ENCODE data around the gene EXD3. TPM values are rescaled to one million over a fixed set of nuclear protein-coding genes. Genes with fewer than 3 reads are reported as not detected.

EXD3 gene
- polyA plus RNA-seq, 1 experiment, result 4.0 TPM

GRCh38 chr9:137391411-137391754, 31.6 kb downstream of the EXD3 start:
- Histone ChIP-seq H3K4me3 (ENCODE audit: low read depth, low read length) (no peak overlapping the region), H3K9me3 (ENCODE audit: control insufficient read depth, insufficient read depth, low read length) (no peaks in the 10 kb centered on the region; the same call in 1 of the 2 replicates), H3K27ac (ENCODE audit: low read depth, low read length) (no peak overlapping the region), H3K27me3 (ENCODE audit: control insufficient read depth, insufficient read depth, low read length) (peaks cover 2% of the 10 kb centered on the region)
- POLR2A ChIA-PET, result no interaction called here
- no peak for DNase-seq (ENCODE audit: low read depth, low spot score)
- CTCF ChIA-PET, result no interaction called here
- TF ChIP-seq, protein P1, sequence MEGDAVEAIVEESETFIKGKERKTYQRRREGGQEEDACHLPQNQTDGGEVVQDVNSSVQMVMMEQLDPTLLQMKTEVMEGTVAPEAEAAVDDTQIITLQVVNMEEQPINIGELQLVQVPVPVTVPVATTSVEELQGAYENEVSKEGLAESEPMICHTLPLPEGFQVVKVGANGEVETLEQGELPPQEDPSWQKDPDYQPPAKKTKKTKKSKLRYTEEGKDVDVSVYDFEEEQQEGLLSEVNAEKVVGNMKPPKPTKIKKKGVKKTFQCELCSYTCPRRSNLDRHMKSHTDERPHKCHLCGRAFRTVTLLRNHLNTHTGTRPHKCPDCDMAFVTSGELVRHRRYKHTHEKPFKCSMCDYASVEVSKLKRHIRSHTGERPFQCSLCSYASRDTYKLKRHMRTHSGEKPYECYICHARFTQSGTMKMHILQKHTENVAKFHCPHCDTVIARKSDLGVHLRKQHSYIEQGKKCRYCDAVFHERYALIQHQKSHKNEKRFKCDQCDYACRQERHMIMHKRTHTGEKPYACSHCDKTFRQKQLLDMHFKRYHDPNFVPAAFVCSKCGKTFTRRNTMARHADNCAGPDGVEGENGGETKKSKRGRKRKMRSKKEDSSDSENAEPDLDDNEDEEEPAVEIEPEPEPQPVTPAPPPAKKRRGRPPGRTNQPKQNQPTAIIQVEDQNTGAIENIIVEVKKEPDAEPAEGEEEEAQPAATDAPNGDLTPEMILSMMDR (IDR thresholded peaks at IDR 0.05; ENCODE audit: low read depth, low read length), result no peak

DNA sequence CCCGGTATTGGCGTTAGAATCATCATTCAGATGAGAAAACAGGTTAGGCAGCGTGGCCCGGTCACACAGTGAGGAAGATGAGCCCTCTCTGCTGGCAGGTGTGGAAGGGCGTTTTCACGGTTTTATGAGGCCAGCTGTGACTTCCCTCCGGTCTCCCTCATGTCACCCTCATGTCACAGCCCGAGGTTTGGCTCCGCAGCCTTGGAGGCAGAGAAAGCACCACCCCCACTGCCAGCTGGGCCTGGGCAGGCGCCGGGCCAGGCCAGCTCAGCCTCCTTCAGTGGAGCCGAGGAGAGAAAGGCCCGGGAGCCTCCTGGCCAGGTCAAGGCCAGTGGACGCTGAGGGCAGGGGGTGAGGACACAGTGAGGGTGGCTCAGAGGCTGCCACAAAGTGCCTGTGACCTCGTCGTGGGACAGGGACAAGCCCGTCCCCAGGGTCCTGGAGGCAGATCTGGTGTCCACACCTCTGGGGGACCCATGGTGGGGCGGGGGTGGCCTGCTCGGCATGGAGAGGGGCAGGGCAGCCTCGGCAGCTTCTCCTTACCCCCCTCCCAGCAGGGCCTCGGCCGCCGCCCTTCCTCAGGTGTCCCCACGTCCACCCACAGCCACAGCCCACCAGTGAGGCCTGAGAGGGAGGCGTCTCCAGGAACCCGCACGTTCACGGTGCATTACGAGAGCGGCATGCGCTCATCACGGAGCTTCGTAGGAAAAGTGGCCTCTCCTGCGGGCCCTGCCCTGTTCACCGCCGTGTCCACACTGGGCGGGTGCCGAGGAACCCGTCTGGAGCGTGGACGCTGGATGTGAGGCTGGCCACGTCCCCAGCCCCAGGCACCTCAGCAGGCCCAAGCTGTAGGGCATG, 32.2 kb downstream of the EXD3 start:
- ChIA-PET POLR2A (no interaction called here), CTCF (no interaction called here)
- Histone ChIP-seq H3K27me3 (ENCODE audit: control insufficient read depth, insufficient read depth, low read length) (peaks cover 2% of the 10 kb centered on the region), H3K27ac (ENCODE audit: low read depth, low read length) (no peak overlapping the region), H3K4me3 (ENCODE audit: low read depth, low read length) (no peak overlapping the region), H3K9me3 (ENCODE audit: control insufficient read depth, insufficient read depth, low read length) (no peaks in the 10 kb centered on the region; the same call in 1 of the 2 replicates)
- TF ChIP-seq, protein P1 (IDR thresholded peaks at IDR 0.05; ENCODE audit: low read depth, low read length), result no peak
- DNase-seq (ENCODE audit: low read depth, low spot score), result no peak

GRCh38 chr9:137389428-137389746, 33.6 kb downstream of the EXD3 start:
- POLR2A ChIA-PET, result no interaction called here
- DNase-seq (ENCODE audit: low read depth, low spot score), result no peak

DNA sequence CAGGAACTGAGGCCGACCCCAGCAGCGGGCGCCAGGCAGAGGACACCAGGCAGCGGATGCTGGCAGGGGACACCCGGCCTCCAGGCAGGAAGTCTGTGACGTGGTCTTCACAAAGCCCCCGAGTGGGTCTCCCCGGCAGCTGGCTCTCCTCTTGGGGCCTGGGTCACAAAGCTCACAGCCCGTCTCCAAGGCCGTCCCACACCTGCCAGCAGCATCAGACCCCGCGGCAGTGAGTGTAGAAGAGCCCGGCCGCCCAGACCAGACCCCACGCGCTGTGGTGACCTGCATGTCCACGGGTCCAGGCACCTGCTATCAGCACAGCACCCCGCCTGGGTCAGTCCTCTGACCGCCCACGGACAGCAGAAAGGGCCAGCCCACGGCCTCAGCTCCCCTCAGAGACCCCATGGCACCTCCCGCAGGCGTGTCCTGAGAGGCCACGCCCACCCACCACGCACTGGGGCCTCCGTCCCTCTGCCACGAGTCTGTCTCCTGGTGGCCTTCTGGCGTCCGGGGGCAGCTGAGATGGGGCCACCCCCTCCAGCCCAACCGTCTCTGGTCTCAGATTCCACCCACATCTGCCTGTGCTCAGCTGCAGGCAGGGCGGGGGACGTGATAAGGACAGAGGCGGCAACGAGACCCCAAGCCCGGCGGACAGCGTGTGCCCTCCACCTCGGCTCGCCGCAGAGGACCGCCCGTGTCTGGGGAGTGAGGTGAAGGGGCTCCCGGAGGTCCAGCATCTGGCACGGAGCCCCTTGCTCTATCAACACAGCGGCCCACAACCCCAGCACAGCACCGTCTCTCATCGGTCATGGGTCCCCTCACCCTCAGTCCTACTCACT, 34.2 kb downstream of the EXD3 start:
- H3K27me3 ChIP-seq (ENCODE audit: control insufficient read depth, insufficient read depth, low read length), result peaks cover 2% of the 10 kb centered on the region
- CTCF ChIA-PET, result no interaction called here

More at GRCh38 chr9:137389428-137389746, 33.6 kb downstream of the EXD3 start:
- Histone ChIP-seq H3K4me3 (ENCODE audit: low read depth, low read length) (no peak overlapping the region), H3K27ac (ENCODE audit: low read depth, low read length) (no peak overlapping the region), H3K9me3 (ENCODE audit: control insufficient read depth, insufficient read depth, low read length) (no peaks in the 10 kb centered on the region; the same call in 1 of the 2 replicates), H3K27me3 (ENCODE audit: control insufficient read depth, insufficient read depth, low read length) (peaks cover 2% of the 10 kb centered on the region)
- CTCF ChIA-PET, result no interaction called here
- TF ChIP-seq, protein P1 (IDR thresholded peaks at IDR 0.05; ENCODE audit: low read depth, low read length), result no peak

More for the DNA sequence above, 34.2 kb downstream of the EXD3 start:
- TF ChIP-seq, protein P1 (IDR thresholded peaks at IDR 0.05; ENCODE audit: low read depth, low read length), result no peak
- no peaks in the 10 kb centered on the region; the same call in 1 of the 2 replicates for H3K9me3 ChIP-seq (ENCODE audit: control insufficient read depth, insufficient read depth, low read length)
- no peak overlapping the region for H3K4me3 ChIP-seq (ENCODE audit: low read depth, low read length)
- DNase-seq (ENCODE audit: low read depth, low spot score), result no peak
- no peak overlapping the region for H3K27ac ChIP-seq (ENCODE audit: low read depth, low read length)
- POLR2A ChIA-PET, result no interaction called here
